ENCODE results near the gene MBOAT2.

MBOAT2 gene

DNA sequence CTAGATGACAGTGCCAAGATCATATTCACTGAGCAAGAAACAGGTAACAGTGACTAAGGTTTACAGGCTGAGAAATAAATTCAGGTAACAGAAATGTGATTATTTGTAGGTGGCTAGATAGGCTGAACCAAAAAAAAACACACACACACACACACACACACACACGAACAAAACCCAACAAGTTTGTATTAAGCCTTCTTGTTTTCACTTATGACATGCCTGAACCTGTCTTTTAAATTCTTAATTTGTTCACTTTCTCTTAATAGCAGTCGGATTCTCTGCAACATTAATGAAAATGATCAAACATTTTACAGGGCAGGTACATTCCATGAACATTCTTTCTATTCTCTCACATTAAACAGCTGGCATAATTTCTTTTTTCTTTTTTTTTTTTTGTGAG is 147.3 kb downstream of the MBOAT2 start:
- Mint-ChIP-seq H3K9me3 (no peaks in the 10 kb centered on the region), H3K4me1 (no peaks in the 10 kb centered on the region), H3K36me3 (no peaks in the 10 kb centered on the region), H3K4me3 (no peak overlapping the region), H3K27me3 (peaks cover 2% of the 10 kb centered on the region), H3K27ac (no peak overlapping the region)

DNA sequence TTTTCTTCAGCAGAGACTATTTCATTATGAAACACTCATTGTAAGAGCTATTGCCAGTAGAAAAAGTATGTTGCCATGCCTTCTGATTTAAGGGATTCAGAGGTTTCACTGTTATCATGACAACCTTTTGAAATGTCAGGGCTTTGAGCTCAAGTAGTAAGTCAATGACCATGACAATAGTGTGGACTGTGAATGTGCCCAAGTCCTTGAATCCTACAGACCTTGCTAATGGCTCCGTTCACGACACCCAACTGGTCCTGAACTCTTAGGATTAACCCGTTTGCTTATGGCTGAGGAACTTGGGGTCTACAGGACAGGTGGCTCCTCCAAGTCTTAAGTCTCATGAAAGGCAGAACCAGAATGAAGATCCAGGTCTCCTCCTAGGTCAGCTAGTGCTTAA is 148.5 kb downstream of the MBOAT2 start:
- no peak overlapping the region for H3K4me3 Mint-ChIP-seq
- no peaks in the 10 kb centered on the region for H3K36me3 Mint-ChIP-seq
- H3K9me3 Mint-ChIP-seq: no peaks in the 10 kb centered on the region
- no peaks in the 10 kb centered on the region for H3K4me1 Mint-ChIP-seq
- H3K27me3 Mint-ChIP-seq: peaks cover 2% of the 10 kb centered on the region
- H3K27ac Mint-ChIP-seq: no peak overlapping the region

- Mint-ChIP-seq H3K4me1 (no peaks in the 10 kb centered on the region), H3K27ac (no peak overlapping the region), H3K4me3 (no peak overlapping the region), H3K36me3 (no peaks in the 10 kb centered on the region), H3K27me3 (peaks cover 2% of the 10 kb centered on the region), H3K9me3 (no peaks in the 10 kb centered on the region)
These were observed 150.1 kb downstream of the MBOAT2 start for GRCh38 chr2:8853426-8853825.

- Mint-ChIP-seq H3K27me3 (peaks cover 2% of the 10 kb centered on the region), H3K4me1 (no peaks in the 10 kb centered on the region), H3K36me3 (no peaks in the 10 kb centered on the region), H3K9me3 (no peaks in the 10 kb centered on the region), H3K27ac (peak overlapping the region; percentile 1), H3K4me3 (no peak overlapping the region)
These were observed 151.5 kb downstream of the MBOAT2 start for GRCh38 chr2:8851811-8852560.

DNA sequence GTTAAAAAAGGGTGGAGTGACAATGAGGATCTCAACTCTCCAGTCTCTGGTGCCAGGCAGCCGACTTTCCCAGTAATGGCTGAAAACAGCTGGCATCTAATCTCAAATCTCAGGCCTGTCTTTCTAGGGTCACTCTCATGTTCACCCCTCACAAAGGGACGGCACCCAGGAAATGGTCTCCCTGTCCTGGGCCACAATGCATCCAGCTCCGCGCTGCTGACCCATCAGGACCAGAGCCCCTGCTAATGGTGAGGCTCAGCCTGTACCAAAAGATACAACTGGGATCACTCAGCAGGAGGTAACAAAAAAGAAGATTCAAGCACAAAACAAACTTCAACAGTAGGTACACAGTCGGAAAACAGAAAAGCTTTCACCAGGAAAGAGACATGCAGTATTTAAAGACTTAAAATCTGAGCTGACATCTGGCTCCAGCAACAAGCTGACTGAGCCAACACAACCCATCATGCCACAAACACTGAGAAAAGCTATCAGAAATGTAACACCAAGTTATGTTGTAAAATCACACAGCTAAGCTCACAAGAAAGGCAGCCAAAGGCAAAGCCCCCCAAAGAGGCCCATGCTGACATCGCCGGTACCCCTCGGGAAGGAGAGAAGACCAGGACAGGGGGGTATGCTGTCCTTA is 152.5 kb downstream of the MBOAT2 start:
- Mint-ChIP-seq H3K9me3 (no peaks in the 10 kb centered on the region), H3K27me3 (peaks cover 4% of the 10 kb centered on the region), H3K27ac (no peak overlapping the region), H3K36me3 (no peaks in the 10 kb centered on the region), H3K4me3 (no peak overlapping the region), H3K4me1 (no peaks in the 10 kb centered on the region)

- H3K27me3 Mint-ChIP-seq: peaks cover 11% of the 10 kb centered on the region
- no peaks in the 10 kb centered on the region for H3K36me3 Mint-ChIP-seq
- H3K9me3 Mint-ChIP-seq: no peaks in the 10 kb centered on the region
- H3K4me3 Mint-ChIP-seq: no peak overlapping the region
- no peaks in the 10 kb centered on the region for H3K4me1 Mint-ChIP-seq
- H3K27ac Mint-ChIP-seq: no peak overlapping the region
These were observed 154.2 kb downstream of the MBOAT2 start for GRCh38 chr2:8849327-8849726.

GRCh38 chr2:8848328-8849100 is 155.0 kb downstream of the MBOAT2 start:
- peaks cover 11% of the 10 kb centered on the region for H3K27me3 Mint-ChIP-seq
- no peak overlapping the region for H3K27ac Mint-ChIP-seq
- H3K36me3 Mint-ChIP-seq: no peaks in the 10 kb centered on the region

DNA sequence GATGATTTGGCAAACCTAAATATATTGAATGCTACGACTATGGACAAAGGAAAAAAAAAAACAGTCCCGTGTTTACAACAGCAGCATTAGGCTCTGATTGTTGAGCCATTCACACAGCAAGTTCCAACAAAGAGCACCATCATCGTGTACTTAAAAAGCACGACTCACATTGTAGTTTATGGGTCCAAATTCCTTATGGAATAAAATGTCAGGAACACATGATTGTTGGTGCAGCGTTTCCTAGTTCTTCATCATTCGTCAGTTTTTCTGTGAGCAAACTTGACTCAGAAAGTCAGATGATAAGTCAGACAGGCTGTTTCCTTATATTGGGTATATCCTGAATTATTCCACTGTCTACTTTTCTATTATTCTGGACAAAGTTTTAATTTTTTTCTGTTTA is 156.1 kb downstream of the MBOAT2 start:
- no peaks in the 10 kb centered on the region for H3K4me1 Mint-ChIP-seq
- peaks cover 11% of the 10 kb centered on the region for H3K27me3 Mint-ChIP-seq

More at GRCh38 chr2:8848328-8849100, 155.0 kb downstream of the MBOAT2 start:
- Mint-ChIP-seq H3K4me1 (no peaks in the 10 kb centered on the region), H3K9me3 (no peaks in the 10 kb centered on the region), H3K4me3 (no peak overlapping the region)

DNA sequence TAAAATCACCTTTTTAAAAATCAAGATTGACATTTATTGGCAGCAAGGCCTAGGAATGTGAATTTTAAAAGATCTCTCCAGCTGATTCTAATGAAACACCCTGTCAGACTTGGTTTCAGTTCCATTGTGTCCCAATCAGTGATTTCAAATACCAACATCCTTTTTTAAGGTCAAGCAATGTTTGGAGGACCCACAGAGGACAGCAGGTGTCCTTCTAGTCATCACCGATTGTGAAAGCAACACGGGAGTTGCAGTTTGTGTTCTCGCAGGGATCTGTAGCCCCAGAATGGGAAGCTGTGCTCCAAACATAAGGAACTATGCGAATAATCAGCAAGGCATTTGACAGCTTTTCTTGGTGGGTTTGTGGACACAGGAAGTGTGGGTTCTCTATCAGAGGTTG is 161.6 kb downstream of the MBOAT2 start:
- H3K36me3 Mint-ChIP-seq: peaks cover 2% of the 10 kb centered on the region
- peaks cover 11% of the 10 kb centered on the region for H3K4me1 Mint-ChIP-seq
- no peak overlapping the region for H3K27ac Mint-ChIP-seq
- H3K9me3 Mint-ChIP-seq: no peaks in the 10 kb centered on the region
- H3K4me3 Mint-ChIP-seq: no peak overlapping the region
- peaks cover 11% of the 10 kb centered on the region for H3K27me3 Mint-ChIP-seq

More for the DNA sequence above, 156.1 kb downstream of the MBOAT2 start:
- no peak overlapping the region for H3K27ac Mint-ChIP-seq
- H3K9me3 Mint-ChIP-seq: no peaks in the 10 kb centered on the region
- H3K4me3 Mint-ChIP-seq: no peak overlapping the region
- H3K36me3 Mint-ChIP-seq: no peaks in the 10 kb centered on the region

GRCh38 chr2:8840475-8841091 is 162.9 kb downstream of the MBOAT2 start:
- no peak overlapping the region for H3K27ac Mint-ChIP-seq
- H3K4me1 Mint-ChIP-seq: peaks cover 21% of the 10 kb centered on the region
- H3K9me3 Mint-ChIP-seq: no peaks in the 10 kb centered on the region
- peaks cover 7% of the 10 kb centered on the region for H3K27me3 Mint-ChIP-seq
- peaks cover 2% of the 10 kb centered on the region for H3K36me3 Mint-ChIP-seq
- H3K4me3 Mint-ChIP-seq: no peak overlapping the region

DNA sequence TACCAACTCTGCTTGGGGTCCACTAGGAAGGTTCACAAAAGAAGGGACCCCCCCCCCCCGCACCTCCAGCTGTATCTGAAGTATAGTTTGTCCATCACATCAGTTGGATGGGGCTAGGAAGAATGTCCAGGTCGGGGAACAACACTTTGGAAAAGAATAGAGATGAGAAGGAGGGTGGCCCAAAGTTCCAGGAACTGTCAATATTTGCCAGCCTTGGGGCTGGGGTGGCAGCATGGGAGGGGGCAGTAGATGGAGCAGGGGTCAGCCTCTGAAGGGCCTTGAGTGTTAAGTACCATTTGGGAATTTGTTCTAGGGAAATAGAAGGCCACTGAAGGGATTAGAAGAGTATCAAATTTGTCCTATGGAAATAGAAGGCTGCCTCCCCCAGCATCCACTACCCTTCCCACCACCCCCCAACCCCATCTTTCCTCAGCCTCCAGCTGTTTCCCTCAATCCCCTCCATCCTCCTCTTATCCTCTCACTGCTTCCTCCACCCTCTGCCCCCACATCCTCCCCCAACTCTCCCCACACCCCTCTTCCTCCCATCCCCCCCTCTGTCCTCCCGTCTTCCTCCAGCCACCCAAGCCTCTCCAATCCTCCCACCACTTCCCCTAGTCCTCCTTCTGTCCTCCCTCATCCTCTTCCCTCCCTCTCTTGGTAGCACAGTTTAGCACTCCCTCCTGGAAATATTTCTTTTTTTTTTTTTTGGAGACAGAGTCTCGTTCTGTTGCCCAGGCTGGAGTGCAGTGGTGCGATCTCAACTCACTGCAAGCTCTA is 164.1 kb downstream of the MBOAT2 start:
- peaks cover 2% of the 10 kb centered on the region for H3K36me3 Mint-ChIP-seq
- no peak overlapping the region for H3K27ac Mint-ChIP-seq
- H3K27me3 Mint-ChIP-seq: no peaks in the 10 kb centered on the region
- no peaks in the 10 kb centered on the region for H3K9me3 Mint-ChIP-seq
- no peak overlapping the region for H3K4me3 Mint-ChIP-seq
- peaks cover 33% of the 10 kb centered on the region for H3K4me1 Mint-ChIP-seq

DNA sequence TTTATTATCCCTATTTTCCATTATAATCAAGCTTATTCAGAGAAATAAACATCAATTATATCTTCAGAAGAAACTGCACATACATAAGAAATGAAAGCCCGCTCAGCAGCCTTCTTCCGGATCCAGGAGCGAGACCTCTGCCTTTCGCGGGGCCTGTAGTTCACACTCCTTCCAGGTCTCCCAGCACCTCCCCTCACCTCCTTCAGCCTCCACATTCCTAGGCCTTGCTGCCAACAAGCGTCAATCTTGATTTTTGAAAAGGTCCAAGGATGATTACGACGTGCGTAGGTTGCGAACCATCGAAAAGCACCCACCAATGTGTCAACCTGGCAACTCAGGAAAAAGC is 165.7 kb downstream of the MBOAT2 start:
- Mint-ChIP-seq H3K27me3 (no peaks in the 10 kb centered on the region), H3K4me1 (peaks cover 49% of the 10 kb centered on the region), H3K4me3 (peak overlapping the region; percentile 99), H3K36me3 (peaks cover 2% of the 10 kb centered on the region), H3K27ac (peak overlapping the region; percentile 55), H3K9me3 (no peaks in the 10 kb centered on the region)

- Mint-ChIP-seq H3K27me3 (no peaks in the 10 kb centered on the region), H3K27ac (peak within 1 kb of the TSS; percentile 99), H3K36me3 (peaks cover 2% of the 10 kb centered on the region), H3K4me3 (peak within 1 kb of the TSS; percentile 99), H3K4me1 (peaks cover 54% of the 10 kb centered on the region), H3K9me3 (no peaks in the 10 kb centered on the region)
These were observed 166.3 kb downstream of the MBOAT2 start, which contains the start of gene KIDINS220 for GRCh38 chr2:8836971-8837794. KIDINS220 (minus strand) TSS chr2:8837613; CDS start chr2:8827093, 10,520 bp downstream.

DNA sequence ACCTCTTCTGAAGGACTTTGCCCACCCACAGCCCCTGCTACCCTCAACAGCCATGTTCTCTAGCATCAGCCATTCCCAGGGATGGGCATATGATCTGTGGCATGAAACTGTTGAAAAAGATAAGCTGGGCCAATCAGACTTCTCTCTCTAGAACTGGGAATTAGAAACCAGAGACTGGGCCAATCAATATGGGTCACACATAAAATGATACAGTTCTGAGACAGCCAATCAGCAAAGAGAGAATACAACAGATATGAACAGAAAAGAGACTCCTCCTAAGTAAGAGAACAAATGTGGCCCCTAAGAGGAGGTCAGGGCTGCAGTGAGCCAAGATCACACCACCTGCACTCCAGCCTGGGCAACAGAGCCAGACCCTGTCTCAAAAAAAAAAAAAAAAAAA is 168.2 kb downstream of the MBOAT2 start:
- no peaks in the 10 kb centered on the region for H3K27me3 Mint-ChIP-seq
- H3K36me3 Mint-ChIP-seq: peaks cover 2% of the 10 kb centered on the region
- no peaks in the 10 kb centered on the region for H3K9me3 Mint-ChIP-seq
- peaks cover 72% of the 10 kb centered on the region for H3K4me1 Mint-ChIP-seq
- H3K4me3 Mint-ChIP-seq: peak overlapping the region; percentile 89
- H3K27ac Mint-ChIP-seq: no peak overlapping the region
